Measurements from ENCODE around the gene DSC2. TPM values are rescaled to one million over a fixed set of nuclear protein-coding genes. Genes with fewer than 3 reads are reported as not detected.
A peak's percentile ranks its signal among the peaks of the same experiment; 100 is the strongest.

Gene DSC2
- total and polyA plus RNA-seq, 8 donors: 8.9 to 21.0 (median 16.2) TPM

- no peak overlapping the region for H3K27ac ChIP-seq
These were observed 2.6 kb downstream of the DSC2 start for GRCh38 chr18:31099450-31100230.

GRCh38 chr18:31098878-31099277 is 3.3 kb downstream of the DSC2 start:
- H3K36me3 ChIP-seq: no peaks in the 10 kb centered on the region
- no peak for TF ChIP-seq CTCF (IDR thresholded peaks at IDR 0.05)

More at GRCh38 chr18:31099450-31100230, 2.6 kb downstream of the DSC2 start:
- H3K4me3 ChIP-seq: peak overlapping the region in 1 of 2 donors; percentile 55
- H3K9me3 ChIP-seq: no peaks in the 10 kb centered on the region
- TF ChIP-seq CTCF (IDR thresholded peaks at IDR 0.05): no peak
- ATAC-seq (no peak), DNase-seq (no peak)
- peaks cover 0 to 41% of the 10 kb centered on the region in 2 donors for H3K27me3 ChIP-seq
- H3K4me1 ChIP-seq: peaks cover 0 to 8% of the 10 kb centered on the region in 2 donors
- intact Hi-C loops (cut with DNase I): no loop called here
- H3K36me3 ChIP-seq: no peaks in the 10 kb centered on the region

DNA sequence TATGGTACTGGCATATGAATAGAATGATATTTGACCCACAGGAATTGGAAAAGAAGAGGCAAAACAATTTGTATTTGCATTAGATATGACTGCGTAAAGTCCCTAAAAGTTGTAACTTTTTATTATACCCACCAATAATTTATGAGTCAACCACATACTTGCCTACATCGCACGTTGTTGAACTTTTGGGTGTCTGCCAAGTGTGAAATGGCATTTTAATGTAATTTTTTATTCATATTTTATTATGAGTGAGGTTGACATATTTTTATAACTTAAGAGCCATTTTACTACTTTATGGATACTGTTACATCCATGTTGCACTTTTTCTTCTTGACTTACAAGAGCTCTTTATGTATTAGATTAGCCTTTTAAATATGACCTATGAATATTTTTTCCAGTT is 4.6 kb downstream of the DSC2 start:
- peaks cover 0 to 26% of the 10 kb centered on the region in 2 donors for H3K27me3 ChIP-seq
- H3K27ac ChIP-seq: no peak overlapping the region
- peaks cover 0 to 8% of the 10 kb centered on the region in 2 donors for H3K4me1 ChIP-seq
- no peaks in the 10 kb centered on the region for H3K9me3 ChIP-seq
- DNase-seq (no peak), ATAC-seq (no peak)
- H3K4me3 ChIP-seq: no peak overlapping the region
- no peak for TF ChIP-seq CTCF (IDR thresholded peaks at IDR 0.05)
- intact Hi-C loops (cut with DNase I): no loop called here
- H3K36me3 ChIP-seq: no peaks in the 10 kb centered on the region

More at GRCh38 chr18:31098878-31099277, 3.3 kb downstream of the DSC2 start:
- intact Hi-C loops (cut with DNase I): no loop called here
- Histone ChIP-seq H3K4me1 (peaks cover 0 to 8% of the 10 kb centered on the region in 2 donors), H3K27me3 (peaks cover 0 to 37% of the 10 kb centered on the region in 2 donors), H3K9me3 (no peaks in the 10 kb centered on the region), H3K4me3 (no peak overlapping the region), H3K27ac (no peak overlapping the region)
- ATAC-seq (no peak), DNase-seq (no peak)

GRCh38 chr18:31093880-31094279 is 8.3 kb downstream of the DSC2 start:
- no peak for TF ChIP-seq CTCF (IDR thresholded peaks at IDR 0.05)
- H3K9me3 ChIP-seq: no peaks in the 10 kb centered on the region
- no peaks in the 10 kb centered on the region for H3K4me1 ChIP-seq
- no peaks in the 10 kb centered on the region for H3K27me3 ChIP-seq
- DNase-seq (no peak), ATAC-seq (no peak)
- intact Hi-C loops (cut with DNase I): no loop called here
- no peak overlapping the region for H3K4me3 ChIP-seq
- no peak overlapping the region for H3K27ac ChIP-seq
- H3K36me3 ChIP-seq: no peaks in the 10 kb centered on the region

- no peak for TF ChIP-seq CTCF (IDR thresholded peaks at IDR 0.05)
- Histone ChIP-seq H3K4me3 (no peak overlapping the region), H3K27me3 (no peaks in the 10 kb centered on the region), H3K36me3 (no peaks in the 10 kb centered on the region), H3K9me3 (no peaks in the 10 kb centered on the region), H3K27ac (no peak overlapping the region), H3K4me1 (no peaks in the 10 kb centered on the region)
- DNase-seq (no peak), ATAC-seq (no peak)
- intact Hi-C loops (cut with DNase I): no loop called here
These were observed 8.9 kb downstream of the DSC2 start for GRCh38 chr18:31093294-31093693.

Measured in left lung (tissue), 10 donors.